GM19099 (cell line): Measurements from ENCODE around the gene CH25H.

Experiments
- POLR2A ChIP-seq: IDR thresholded peaks from 3 replicates; pipeline ENCODE4 v1.6.1; 2011; ENCODE audit warnings: low read depth; ENCODE audit not compliant: insufficient read length; ENCODE audit errors: extremely low read depth

CH25H gene

DNA sequence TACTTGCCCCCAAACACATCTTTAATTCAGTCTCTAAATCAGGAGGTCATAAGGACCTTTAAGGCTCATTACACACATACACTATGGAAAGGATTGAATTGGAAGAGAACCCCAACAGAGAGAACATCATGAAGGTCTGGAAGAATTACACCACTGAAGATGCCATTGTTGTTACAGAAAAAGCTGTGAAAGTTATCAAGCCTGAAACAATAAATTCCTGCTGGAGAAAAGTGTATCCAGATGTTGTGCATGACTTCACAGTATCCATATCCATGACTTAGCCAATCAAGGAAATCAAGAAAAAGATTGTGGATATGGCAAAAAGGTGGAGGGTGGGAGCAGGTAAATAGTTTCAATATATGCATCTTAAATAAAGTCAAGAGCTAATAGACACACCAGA, 30.7 kb upstream of the CH25H start:
- TF ChIP-seq POLR2A: no peak

- no peak for TF ChIP-seq POLR2A
These were observed 29.2 kb upstream of the CH25H start for GRCh38 chr10:89236226-89236797.

DNA sequence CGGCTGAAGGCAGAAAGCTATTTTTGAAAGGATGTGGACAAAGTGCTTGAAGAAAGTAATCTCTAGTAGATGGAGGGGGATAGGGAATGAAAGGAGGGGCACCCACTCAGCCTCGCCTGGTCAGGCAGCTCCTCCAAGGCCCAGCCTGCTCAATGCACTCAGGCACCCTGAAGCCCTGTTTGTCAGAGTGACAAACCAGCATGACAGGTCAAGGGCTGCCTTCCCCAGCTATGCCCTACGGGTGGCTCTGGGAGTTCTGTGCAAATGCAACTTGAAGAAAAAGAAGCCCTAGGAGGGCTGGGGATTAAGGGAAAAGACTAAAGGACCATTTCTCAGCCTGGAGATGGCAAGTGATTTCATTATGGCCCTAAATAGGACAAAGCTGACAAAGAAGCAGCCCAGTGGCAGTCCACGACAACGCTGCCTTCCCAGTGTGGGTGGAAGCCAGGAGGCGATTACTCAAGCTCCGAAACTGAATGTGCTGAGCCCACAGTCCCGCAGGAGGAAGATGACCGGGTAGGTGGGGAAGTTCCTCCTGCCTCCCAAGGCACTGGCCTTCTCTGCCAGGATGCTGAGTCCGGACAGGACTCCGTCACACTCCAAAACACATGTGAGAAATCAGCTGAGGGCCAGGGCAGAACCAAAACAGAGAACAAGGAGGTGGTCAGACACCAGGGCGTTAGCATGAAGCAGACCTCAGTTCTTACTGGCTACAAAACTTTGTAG, 28.1 kb upstream of the CH25H start:
- no peak for TF ChIP-seq POLR2A

DNA sequence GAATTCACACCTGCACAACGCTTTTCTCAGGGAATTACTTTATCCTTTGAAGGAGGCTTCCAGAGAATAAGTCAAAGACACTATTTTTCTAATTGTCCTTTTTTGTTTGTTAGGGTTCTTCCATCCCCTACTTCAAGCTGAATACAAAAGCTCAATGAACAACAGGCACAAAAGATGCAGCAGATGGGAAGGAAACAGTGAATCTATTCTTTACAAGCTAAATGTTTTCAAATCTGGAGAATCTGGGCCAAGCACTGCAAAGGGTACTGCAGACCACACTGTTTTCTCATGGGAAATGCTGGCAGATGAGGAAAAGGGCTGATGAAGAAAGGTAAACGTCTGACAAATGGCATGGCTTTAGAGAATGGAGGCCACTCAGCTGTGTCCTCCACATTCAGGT, 25.9 kb upstream of the CH25H start:
- no peak for TF ChIP-seq POLR2A

GRCh38 chr10:89228962-89229361, 21.8 kb upstream of the CH25H start:
- TF ChIP-seq POLR2A: no peak

DNA sequence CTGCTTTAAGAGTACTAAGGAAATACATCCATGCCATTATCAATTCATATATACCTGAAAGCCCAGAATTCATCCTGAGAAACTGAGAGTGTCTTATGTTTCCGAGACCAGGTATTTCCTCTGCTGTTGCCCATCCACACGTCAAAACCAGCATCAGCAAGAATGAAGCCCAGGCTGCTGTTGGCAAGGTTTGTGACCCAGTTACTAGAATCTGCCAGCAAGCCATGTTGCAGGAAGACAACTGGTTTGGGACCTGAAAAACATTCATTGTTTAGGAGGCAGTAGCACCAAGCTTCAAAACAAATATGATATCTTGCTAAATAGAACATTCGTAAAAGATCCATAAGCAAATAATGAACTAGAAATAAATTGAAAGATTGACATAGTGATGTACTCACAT, 21.0 kb upstream of the CH25H start:
- TF ChIP-seq POLR2A: no peak

DNA sequence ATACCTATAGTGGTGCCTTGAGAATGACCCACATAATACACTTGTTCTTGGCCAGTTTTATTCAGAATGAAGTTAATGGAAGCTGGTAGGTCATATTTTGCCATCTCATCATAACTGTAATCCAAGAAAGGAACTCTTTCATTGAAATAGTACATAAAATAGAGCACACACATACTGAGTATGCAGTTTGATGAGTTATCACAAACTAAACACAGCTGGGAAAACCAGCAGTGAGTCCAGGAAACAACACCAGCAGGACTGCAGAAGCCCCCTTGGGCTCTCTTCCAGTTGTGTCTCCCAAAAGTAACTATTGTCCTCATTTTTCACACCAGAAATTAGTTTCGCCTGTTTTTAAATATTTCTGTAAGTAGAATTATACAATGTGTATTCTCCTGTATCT, 19.8 kb upstream of the CH25H start:
- TF ChIP-seq POLR2A: no peak

DNA sequence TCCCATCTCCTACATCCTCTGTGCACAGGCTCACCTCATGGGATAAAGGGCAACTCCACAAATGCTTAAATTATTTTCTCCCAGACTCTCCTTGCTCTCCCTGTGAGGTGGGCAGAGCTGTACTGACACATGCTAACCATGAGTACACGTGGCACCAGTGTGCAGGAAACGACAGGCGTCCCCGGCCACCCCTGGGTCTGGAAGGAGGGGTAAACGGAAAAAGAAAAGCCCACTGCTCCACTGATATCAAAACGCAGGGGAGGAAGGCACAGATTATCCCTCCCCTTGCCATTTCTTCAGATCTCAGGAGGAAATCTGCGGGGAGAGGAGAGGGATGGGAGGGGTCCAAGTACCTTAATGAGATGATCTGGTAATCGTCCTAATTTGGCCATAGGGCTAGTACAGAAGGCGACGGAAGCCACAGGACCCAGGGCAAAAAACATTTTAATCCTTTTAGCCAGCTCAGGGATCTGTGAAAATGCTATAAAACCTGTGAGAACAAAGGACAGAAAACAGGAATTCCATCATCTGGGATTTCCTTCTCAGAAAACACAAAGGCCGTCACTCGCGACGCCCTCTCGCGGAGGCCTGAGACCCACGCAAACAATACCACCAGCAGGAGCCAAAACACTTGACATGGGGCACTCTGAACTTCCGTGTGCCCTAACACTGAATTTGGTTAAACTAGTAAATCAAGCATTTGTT, 17.8 kb upstream of the CH25H start:
- TF ChIP-seq POLR2A: no peak

DNA sequence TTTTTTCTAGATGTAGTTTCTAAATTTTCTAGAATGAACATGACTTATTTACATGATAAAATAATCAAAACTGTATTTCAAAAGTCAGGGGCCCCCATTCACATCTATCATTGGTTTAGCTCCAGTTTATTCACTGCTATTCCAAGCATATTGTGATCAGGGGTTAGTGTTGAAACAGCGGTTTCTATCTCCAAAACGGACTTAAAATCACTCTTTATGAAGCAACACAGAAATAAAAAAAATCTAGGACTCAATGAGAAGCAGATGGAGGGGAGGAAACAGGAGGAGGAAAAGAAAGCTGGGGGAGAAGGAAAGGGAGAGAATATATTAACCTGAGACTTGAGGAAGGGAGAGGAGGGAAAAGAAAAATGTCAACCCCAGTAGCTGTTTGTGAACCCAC, 14.8 kb upstream of the CH25H start:
- no peak for TF ChIP-seq POLR2A

GRCh38 chr10:89219513-89220218, 12.5 kb upstream of the CH25H start:
- TF ChIP-seq POLR2A: no peak

- TF ChIP-seq POLR2A: no peak
These were observed 10.2 kb upstream of the CH25H start for GRCh38 chr10:89217057-89217990.

DNA sequence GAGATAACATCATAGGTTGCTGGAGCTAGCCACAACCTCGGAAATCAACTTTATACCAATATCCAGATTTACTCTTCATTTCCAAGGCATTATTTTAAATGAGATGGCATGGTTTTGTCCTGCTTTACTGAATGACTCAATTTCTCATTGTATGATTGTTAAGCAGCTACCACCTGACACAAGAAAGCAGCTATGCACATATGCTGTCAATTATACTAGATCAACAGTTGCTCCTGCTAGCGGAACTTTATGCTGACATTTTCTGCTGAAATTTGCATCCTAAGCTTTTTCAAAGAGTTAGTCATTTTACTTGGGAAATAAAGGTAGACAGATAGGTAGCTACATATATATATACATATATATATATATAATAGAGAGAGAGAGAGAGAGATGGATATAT, 8.9 kb upstream of the CH25H start:
- no peak for TF ChIP-seq POLR2A

DNA sequence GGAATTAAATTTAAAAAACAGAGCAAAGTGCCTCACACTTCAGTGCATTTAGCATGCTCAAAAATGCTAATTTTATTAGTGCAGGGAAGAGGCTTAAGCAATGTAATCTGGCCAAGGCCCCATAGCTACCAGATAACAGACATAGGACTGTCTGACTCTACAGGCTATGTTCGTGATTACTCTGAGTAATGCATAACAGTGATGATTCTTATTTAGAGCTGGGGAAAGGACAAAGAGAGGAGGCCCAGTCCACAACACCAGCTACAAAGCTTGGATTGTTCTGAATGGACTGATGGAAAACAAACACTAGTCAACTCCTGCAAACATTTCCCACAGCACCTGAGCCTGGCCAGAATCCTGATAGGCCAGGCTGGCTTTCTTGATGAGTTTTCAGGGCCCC, 8.4 kb upstream of the CH25H start:
- TF ChIP-seq POLR2A: no peak

- TF ChIP-seq POLR2A: no peak
These were observed 7.5 kb upstream of the CH25H start for GRCh38 chr10:89214566-89215165.
